DOHH2 (cell line): ENCODE results near the gene NXPH2.

ENCODE experiments used
- EZH2phosphoT487 ChIP-seq: fragments of 200-600 bp; sonication (generic); IDR thresholded peaks from 2 replicates; pipeline ENCODE4 v1.6.1; 2017; ENCODE audit warnings: borderline replicate concordance, mild to moderate bottlenecking, antibody characterized with exemption, low read length, moderate library complexity, mixed read lengths
- TF ChIP-seq, protein P1 (sequence below): fragments of 200-600 bp; sonication (generic); IDR thresholded peaks from one replicate; pipeline ENCODE4 v1.5.1; 2014; ENCODE audit warnings: antibody characterized with exemption, mild to moderate bottlenecking, low read depth, low read length; ENCODE audit not compliant: poor library complexity, severe bottlenecking

GRCh38 chr2:138723196-138723987 is 56.8 kb downstream of the NXPH2 start:
- TF ChIP-seq, protein P1, sequence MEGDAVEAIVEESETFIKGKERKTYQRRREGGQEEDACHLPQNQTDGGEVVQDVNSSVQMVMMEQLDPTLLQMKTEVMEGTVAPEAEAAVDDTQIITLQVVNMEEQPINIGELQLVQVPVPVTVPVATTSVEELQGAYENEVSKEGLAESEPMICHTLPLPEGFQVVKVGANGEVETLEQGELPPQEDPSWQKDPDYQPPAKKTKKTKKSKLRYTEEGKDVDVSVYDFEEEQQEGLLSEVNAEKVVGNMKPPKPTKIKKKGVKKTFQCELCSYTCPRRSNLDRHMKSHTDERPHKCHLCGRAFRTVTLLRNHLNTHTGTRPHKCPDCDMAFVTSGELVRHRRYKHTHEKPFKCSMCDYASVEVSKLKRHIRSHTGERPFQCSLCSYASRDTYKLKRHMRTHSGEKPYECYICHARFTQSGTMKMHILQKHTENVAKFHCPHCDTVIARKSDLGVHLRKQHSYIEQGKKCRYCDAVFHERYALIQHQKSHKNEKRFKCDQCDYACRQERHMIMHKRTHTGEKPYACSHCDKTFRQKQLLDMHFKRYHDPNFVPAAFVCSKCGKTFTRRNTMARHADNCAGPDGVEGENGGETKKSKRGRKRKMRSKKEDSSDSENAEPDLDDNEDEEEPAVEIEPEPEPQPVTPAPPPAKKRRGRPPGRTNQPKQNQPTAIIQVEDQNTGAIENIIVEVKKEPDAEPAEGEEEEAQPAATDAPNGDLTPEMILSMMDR: no peak
- no peak for TF ChIP-seq EZH2phosphoT487
